ENCODE results near the gene NCOA3. TPM values are rescaled to one million over a fixed set of nuclear protein-coding genes. Genes with fewer than 3 reads are reported as not detected.

The NCOA3 gene
- total RNA-seq, 1 experiment from 2014 or later = 68.6 TPM

GRCh38 chr20:47673671-47673955 lies 171.9 kb downstream of the NCOA3 start:
- no peaks in the 10 kb centered on the region for H3K27me3 Mint-ChIP-seq (ENCODE audit: insufficient read depth, unreplicated experiment)
- intact Hi-C loops (cut with micrococcal nuclease) = no loop called here
- BruUV-seq (replicated peaks) = no TSS peak
- no peak overlapping the region for H3K4me3 Mint-ChIP-seq (ENCODE audit: unreplicated experiment)
- ChIA-PET CTCF (interaction anchor here (0.6 to 6.2 kb wide), 4 partner anchors 10 to 1452 kb away, joined by 3 to 97 read pairs (median 16); no protein-coding TSS in a partner anchor), POLR2A (no interaction called here)
- no peak for TF ChIP-seq CTCF (IDR thresholded peaks at IDR 0.05; ENCODE audit: unreplicated experiment)
- H3K27ac Mint-ChIP-seq (ENCODE audit: low read depth, unreplicated experiment) = no peak overlapping the region
- DNase-seq (ENCODE audit: unreplicated experiment) = no peak
- H3K36me3 Mint-ChIP-seq (ENCODE audit: insufficient read depth, unreplicated experiment) = peaks cover 60% of the 10 kb centered on the region
- H3K9me3 Mint-ChIP-seq (ENCODE audit: unreplicated experiment) = no peaks in the 10 kb centered on the region
- H3K4me1 Mint-ChIP-seq (ENCODE audit: insufficient read depth, unreplicated experiment) = no peaks in the 10 kb centered on the region

- CTCF ChIA-PET = interaction anchor here (0.6 to 6.2 kb wide), 7 partner anchors 10 to 1565 kb away, joined by 3 to 97 read pairs (median 3); no protein-coding TSS in a partner anchor
- no peaks in the 10 kb centered on the region for H3K4me1 Mint-ChIP-seq (ENCODE audit: insufficient read depth, unreplicated experiment)
- no TSS peak for BruUV-seq (replicated peaks)
Measured at GRCh38 chr20:47674145-47674544, 172.5 kb downstream of the NCOA3 start.

GRCh38 chr20:47674686-47675085 lies 173.0 kb downstream of the NCOA3 start:
- intact Hi-C loops (cut with micrococcal nuclease) = loop anchor here (5.0 kb wide), 1 partner anchor 108 kb away; no protein-coding TSS in a partner anchor
- Mint-ChIP-seq H3K4me1 (ENCODE audit: insufficient read depth, unreplicated experiment) (no peaks in the 10 kb centered on the region), H3K36me3 (ENCODE audit: insufficient read depth, unreplicated experiment) (peaks cover 49% of the 10 kb centered on the region), H3K27ac (ENCODE audit: low read depth, unreplicated experiment) (no peak overlapping the region), H3K9me3 (ENCODE audit: unreplicated experiment) (no peaks in the 10 kb centered on the region), H3K27me3 (ENCODE audit: insufficient read depth, unreplicated experiment) (no peaks in the 10 kb centered on the region), H3K4me3 (ENCODE audit: unreplicated experiment) (no peak overlapping the region)
- TF ChIP-seq CTCF (IDR thresholded peaks at IDR 0.05; ENCODE audit: unreplicated experiment) = no peak
- no TSS peak for BruUV-seq (replicated peaks)
- POLR2A ChIA-PET = interaction anchor here (0.6 kb wide), 1 partner anchor 352 kb away, joined by 3 read pairs; no protein-coding TSS in a partner anchor
- CTCF ChIA-PET = interaction anchor here (0.6 to 6.2 kb wide), 7 partner anchors 11 to 1565 kb away, joined by 3 to 97 read pairs (median 3); no protein-coding TSS in a partner anchor
- DNase-seq (ENCODE audit: unreplicated experiment) = no peak

More at GRCh38 chr20:47674145-47674544, 172.5 kb downstream of the NCOA3 start:
- POLR2A ChIA-PET = interaction anchor here (0.6 kb wide), 1 partner anchor 352 kb away, joined by 3 read pairs; no protein-coding TSS in a partner anchor
- H3K27me3 Mint-ChIP-seq (ENCODE audit: insufficient read depth, unreplicated experiment) = no peaks in the 10 kb centered on the region
- H3K4me3 Mint-ChIP-seq (ENCODE audit: unreplicated experiment) = no peak overlapping the region
- peaks cover 55% of the 10 kb centered on the region for H3K36me3 Mint-ChIP-seq (ENCODE audit: insufficient read depth, unreplicated experiment)
- intact Hi-C loops (cut with micrococcal nuclease) = no loop called here
- no peak for TF ChIP-seq CTCF (IDR thresholded peaks at IDR 0.05; ENCODE audit: unreplicated experiment)
- H3K27ac Mint-ChIP-seq (ENCODE audit: low read depth, unreplicated experiment) = no peak overlapping the region
- H3K9me3 Mint-ChIP-seq (ENCODE audit: unreplicated experiment) = no peaks in the 10 kb centered on the region
- no peak for DNase-seq (ENCODE audit: unreplicated experiment)

- Mint-ChIP-seq H3K27me3 (ENCODE audit: insufficient read depth, unreplicated experiment) (no peaks in the 10 kb centered on the region), H3K36me3 (ENCODE audit: insufficient read depth, unreplicated experiment) (peaks cover 45% of the 10 kb centered on the region), H3K4me1 (ENCODE audit: insufficient read depth, unreplicated experiment) (no peaks in the 10 kb centered on the region), H3K9me3 (ENCODE audit: unreplicated experiment) (no peaks in the 10 kb centered on the region), H3K4me3 (ENCODE audit: unreplicated experiment) (no peak overlapping the region), H3K27ac (ENCODE audit: low read depth, unreplicated experiment) (no peak overlapping the region)
- intact Hi-C loops (cut with micrococcal nuclease) = loop anchor here (5.0 kb wide), 1 partner anchor 107 kb away; no protein-coding TSS in a partner anchor
- no peak for DNase-seq (ENCODE audit: unreplicated experiment)
- TF ChIP-seq CTCF (IDR thresholded peaks at IDR 0.05; ENCODE audit: unreplicated experiment) = no peak
- POLR2A ChIA-PET = no interaction called here
- BruUV-seq (replicated peaks) = no TSS peak
- CTCF ChIA-PET = interaction anchor here (0.9 to 6.2 kb wide), 4 partner anchors 11 to 960 kb away, joined by 3 to 97 read pairs (median 16); no protein-coding TSS in a partner anchor
Measured at GRCh38 chr20:47675190-47676142, 173.8 kb downstream of the NCOA3 start.

Measured in MCF 10A (cell line).